HUES6 (cell line): ENCODE results near the gene COL15A1.

Experiments used
- H3K27ac ChIP-seq: 2 replicates; pipeline ENCODE4 v1.7.0; 2013; ENCODE audit warnings: low read depth, mild to moderate bottlenecking, low read length, inconsistent platforms
- H3K27me3 ChIP-seq: 2 replicates; pipeline ENCODE4 v1.6.1; 2013; ENCODE audit warnings: low read length; ENCODE audit not compliant: control insufficient read depth, insufficient read depth
- H3K36me3 ChIP-seq: 2 replicates; pipeline ENCODE4 v1.6.1; 2013; ENCODE audit warnings: low read length; ENCODE audit not compliant: control insufficient read depth, insufficient read depth
- H3K4me1 ChIP-seq: 2 replicates; pipeline ENCODE4 v1.6.1; 2013; ENCODE audit warnings: low read length; ENCODE audit not compliant: control insufficient read depth, insufficient read depth
- H3K4me3 ChIP-seq: 2 replicates; pipeline ENCODE4 v1.5.1; 2013; ENCODE audit warnings: low read depth, low read length
- H3K9ac ChIP-seq: one replicate; pipeline ENCODE4 v1.6.1; 2013; ENCODE audit warnings: mild to moderate bottlenecking, low read length
- H3K9me3 ChIP-seq: 2 replicates; pipeline ENCODE4 v1.6.1; 2013; ENCODE audit warnings: low read depth, low read length; ENCODE audit not compliant: control insufficient read depth, insufficient read depth

COL15A1 gene

DNA sequence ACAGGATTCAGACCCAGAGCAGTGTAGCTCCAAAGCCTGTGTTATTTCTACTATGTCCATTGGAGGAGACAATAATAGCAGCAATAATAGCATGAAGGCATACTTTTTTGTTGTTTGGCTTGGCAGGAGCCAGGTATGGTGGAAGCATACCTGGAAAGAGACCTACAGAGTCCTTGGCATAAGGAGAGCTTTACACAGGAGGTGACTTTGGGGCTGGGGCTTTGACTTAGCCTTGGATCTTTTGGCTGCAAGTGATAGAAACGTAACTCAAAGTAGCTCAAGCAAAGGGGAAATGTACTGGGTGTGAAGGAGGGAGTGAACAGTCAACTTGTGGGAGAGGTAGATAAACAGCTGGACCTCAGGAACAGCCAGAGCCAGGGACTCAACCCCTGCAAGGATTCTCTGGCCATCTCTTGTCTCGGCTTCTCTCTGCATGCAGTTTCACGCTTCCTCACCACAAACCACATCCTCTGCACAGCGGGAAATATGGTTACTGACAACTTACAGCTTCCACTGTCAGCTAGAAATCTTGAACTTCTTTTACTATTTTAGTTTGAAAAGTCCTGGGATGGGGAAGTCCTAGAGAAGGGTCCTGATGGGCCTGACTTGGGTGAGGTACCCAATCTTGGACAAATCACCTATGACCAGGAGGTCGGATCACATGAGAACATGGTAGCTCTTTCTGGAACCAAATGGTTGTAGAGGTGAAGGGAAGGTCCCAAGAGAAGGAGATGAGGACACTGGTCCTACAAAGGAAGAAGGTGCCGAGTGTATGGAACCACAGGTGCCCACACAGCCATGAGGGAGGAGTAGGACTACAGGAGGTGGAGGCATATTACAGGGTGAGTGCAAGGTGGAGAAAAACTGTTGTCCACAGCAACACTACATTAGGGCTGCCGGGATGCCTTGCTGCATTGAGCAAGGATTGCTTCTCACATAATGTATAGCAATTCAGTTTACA lies 114.2 kb downstream of the COL15A1 start:
- no peaks in the 10 kb centered on the region for H3K4me1 ChIP-seq
- no peaks in the 10 kb centered on the region for H3K27me3 ChIP-seq
- no peaks in the 10 kb centered on the region for H3K36me3 ChIP-seq
- no peak overlapping the region for H3K27ac ChIP-seq
- no peaks in the 10 kb centered on the region for H3K9me3 ChIP-seq
- H3K4me3 ChIP-seq, result no peak overlapping the region
- H3K9ac ChIP-seq, result no peak overlapping the region

DNA sequence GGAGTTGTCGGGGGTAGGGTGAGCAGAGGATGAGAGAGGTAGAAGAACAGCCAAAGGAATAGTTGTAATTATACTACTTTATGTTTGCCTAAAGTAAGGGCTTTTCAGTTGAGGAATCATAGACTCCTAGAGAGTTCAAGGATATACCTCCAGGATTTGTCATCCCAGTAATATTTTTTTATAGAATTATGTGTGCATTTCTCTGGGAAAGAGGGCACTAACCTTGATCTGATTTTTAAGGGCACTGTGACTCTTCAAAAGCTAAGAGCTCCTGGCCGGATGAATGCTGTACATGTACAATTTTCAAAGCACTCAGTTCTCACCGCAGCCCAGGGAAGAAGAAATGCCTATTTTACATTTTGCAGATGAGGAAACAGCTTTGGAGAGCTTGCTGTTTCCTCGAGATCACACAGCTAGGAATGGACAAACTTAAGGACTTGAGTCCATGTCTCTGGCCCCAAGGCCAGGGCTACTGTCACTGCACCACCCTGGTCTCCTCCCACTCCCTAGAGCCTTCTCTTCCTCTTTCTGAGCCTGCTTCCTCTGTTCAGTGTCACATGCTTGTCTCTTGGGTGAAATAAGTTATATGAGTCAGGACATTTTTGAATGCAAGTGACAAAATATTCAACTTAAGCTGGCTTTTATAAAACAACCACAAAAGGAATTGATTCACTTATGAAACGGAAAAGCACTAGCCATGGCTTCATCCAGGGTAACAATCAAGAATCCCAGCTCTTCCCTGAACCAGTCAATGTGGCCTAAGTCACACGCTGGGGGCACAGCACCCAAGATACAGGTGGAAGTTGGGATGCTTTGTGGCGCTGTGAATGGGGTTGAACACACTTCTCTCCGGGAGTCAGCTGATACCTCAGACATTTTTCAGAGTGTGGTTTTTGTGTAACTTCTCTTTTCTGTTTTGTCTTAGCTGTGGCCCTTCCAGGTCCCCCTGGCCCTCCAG lies 115.5 kb downstream of the COL15A1 start:
- Histone ChIP-seq H3K27ac (no peak overlapping the region), H3K36me3 (no peaks in the 10 kb centered on the region), H3K9me3 (no peaks in the 10 kb centered on the region), H3K4me3 (no peak overlapping the region), H3K4me1 (no peaks in the 10 kb centered on the region), H3K27me3 (no peaks in the 10 kb centered on the region), H3K9ac (no peak overlapping the region)

DNA sequence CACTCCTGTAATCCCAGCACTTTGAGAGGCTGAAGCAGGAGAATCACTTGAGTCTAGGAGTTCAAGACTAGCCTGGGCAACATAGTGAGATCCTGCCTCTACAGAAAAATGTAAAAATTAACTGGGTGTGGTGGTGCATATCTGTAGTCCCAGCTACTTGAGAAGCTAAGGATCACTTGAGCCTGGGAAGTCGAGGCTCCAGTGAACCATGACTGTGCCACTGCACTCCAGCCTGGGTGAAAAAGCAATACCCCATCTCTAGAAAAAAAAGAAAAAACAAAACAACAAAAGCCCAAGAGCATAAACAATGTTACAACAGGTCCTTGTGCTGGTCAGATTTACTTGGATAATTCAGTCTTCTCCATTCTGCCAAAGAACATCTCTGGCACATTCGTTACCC lies 116.9 kb downstream of the COL15A1 start:
- Histone ChIP-seq H3K36me3 (no peaks in the 10 kb centered on the region), H3K4me3 (no peak overlapping the region), H3K9ac (no peak overlapping the region), H3K27ac (no peak overlapping the region), H3K9me3 (no peaks in the 10 kb centered on the region), H3K27me3 (no peaks in the 10 kb centered on the region), H3K4me1 (no peaks in the 10 kb centered on the region)

DNA sequence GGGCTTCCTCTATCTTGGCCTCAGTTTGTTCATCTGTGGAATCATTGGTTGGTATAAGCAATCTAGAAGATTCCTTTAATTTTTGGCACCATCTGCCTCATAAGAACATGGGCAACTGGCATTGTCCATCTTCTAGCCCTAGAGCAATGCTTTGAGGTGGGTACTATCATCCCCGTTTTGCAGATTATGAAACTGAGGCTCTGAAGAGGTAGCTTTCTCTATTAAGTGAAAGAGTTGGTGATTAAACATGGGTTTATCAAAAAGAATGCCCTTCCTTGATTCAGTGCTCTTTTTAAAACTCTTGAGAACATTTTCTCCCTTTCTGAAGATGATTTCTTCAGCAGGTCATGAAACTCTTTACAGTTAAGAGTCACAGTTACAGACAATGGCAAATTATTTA lies 118.8 kb downstream of the COL15A1 start:
- Histone ChIP-seq H3K9me3 (no peaks in the 10 kb centered on the region), H3K27ac (no peak overlapping the region), H3K36me3 (no peaks in the 10 kb centered on the region), H3K27me3 (no peaks in the 10 kb centered on the region), H3K4me3 (no peak overlapping the region), H3K9ac (no peak overlapping the region), H3K4me1 (no peaks in the 10 kb centered on the region)

DNA sequence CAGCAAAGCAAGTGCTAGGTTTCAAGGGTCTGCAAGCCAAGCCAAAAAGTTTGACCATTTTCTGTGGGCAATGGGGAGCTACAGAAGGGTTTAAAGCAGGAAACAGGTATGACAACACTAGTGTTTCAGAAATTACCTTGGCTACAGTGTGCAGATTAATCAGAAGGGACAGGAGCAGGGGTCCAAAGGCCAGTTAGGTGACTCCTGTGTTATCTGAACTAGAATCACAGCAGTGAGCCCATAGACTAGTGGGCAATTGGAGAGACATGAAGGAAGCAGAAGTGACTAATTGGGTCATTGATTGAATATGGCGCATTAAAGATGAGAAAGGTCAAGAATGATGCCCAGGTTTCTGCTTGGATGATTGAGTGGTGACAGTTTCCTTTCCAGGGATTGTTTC lies 119.8 kb downstream of the COL15A1 start:
- no peaks in the 10 kb centered on the region for H3K27me3 ChIP-seq
- H3K36me3 ChIP-seq, result no peaks in the 10 kb centered on the region
- H3K9me3 ChIP-seq, result no peaks in the 10 kb centered on the region
- no peaks in the 10 kb centered on the region for H3K4me1 ChIP-seq
- no peak overlapping the region for H3K27ac ChIP-seq
- H3K9ac ChIP-seq, result no peak overlapping the region
- H3K4me3 ChIP-seq, result no peak overlapping the region

DNA sequence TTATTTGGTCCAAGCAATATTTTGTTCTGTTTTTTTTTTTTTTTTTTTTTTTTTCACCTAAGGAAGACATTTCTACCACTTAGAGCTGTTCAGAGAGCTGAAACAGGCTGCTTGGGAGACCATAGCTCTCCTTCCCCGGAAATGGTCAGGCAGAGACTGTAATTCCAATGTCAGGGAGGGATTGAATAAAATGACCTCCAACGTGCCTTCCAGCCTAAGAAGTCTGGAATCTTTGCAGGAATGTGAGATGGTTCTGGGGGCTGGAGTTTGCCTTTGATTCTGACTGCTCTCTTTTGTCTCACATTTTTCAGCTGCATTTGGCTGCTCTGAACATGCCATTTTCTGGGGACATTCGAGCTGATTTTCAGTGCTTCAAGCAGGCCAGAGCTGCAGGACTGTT lies 122.9 kb downstream of the COL15A1 start:
- Histone ChIP-seq H3K36me3 (no peaks in the 10 kb centered on the region), H3K4me1 (no peaks in the 10 kb centered on the region), H3K4me3 (no peak overlapping the region), H3K27ac (no peak overlapping the region), H3K9me3 (no peaks in the 10 kb centered on the region), H3K27me3 (no peaks in the 10 kb centered on the region), H3K9ac (no peak overlapping the region)

DNA sequence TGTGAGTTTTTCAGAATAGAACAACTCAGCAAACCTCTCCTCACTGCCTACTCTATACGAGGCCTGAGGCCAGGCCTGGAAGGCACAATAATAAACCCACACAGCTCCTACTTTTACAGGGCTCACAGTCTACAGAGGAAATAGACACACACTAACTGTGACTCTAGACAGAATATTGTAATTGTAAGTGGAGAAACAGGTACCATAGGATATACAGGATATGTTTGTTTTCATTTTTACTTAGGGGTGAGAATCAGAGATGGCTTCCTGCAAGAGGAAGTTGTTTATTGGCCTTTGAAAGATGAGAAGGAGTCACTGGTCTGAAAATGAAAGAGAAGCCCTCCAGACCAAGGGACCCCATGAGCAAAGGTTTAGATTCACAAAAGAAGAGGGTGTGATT lies 125.4 kb downstream of the COL15A1 start:
- no peak overlapping the region for H3K27ac ChIP-seq
- H3K9me3 ChIP-seq, result no peaks in the 10 kb centered on the region
- no peaks in the 10 kb centered on the region for H3K27me3 ChIP-seq
- H3K9ac ChIP-seq, result no peak overlapping the region
- H3K36me3 ChIP-seq, result no peaks in the 10 kb centered on the region
- no peaks in the 10 kb centered on the region for H3K4me1 ChIP-seq
- no peak overlapping the region for H3K4me3 ChIP-seq

DNA sequence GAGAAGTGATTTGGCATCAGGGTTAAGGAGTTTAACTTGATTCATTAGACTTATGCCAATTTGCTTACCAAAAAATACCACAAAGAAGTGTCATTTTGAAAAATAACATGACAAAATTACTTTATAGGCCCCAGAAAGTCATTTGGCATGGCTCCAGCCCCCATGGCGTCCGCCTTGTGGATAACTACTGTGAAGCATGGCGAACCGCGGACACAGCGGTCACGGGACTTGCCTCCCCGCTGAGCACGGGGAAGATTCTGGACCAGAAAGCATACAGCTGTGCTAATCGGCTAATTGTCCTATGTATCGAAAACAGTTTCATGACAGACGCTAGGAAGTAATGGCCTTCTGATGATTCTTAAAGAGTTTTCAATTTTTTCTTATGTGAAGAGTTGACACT lies 125.8 kb downstream of the COL15A1 start:
- no peak overlapping the region for H3K9ac ChIP-seq
- H3K4me1 ChIP-seq, result no peaks in the 10 kb centered on the region
- no peaks in the 10 kb centered on the region for H3K36me3 ChIP-seq
- H3K4me3 ChIP-seq, result no peak overlapping the region
- no peaks in the 10 kb centered on the region for H3K9me3 ChIP-seq
- H3K27ac ChIP-seq, result no peak overlapping the region
- H3K27me3 ChIP-seq, result no peaks in the 10 kb centered on the region

DNA sequence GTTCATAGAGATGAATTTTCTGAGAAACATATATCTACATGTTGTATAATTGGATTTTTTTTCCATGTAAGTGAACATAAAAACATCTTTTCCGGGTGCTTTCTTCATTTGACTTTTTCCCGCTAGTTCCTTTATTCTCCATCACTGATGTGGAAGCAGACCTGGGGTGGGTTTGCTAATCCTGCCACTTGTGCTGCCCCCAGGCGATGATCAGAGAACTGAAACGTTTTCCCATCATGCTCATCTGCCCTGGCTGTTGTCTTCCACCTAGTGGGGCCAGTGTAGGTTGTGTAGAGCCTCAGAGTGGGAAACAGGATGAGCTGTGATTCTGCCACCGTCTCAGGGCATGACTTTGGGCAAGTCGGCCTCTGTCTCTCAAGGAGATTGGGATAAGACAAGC lies 127.0 kb downstream of the COL15A1 start:
- Histone ChIP-seq H3K27ac (no peak overlapping the region), H3K9ac (no peak overlapping the region)

DNA sequence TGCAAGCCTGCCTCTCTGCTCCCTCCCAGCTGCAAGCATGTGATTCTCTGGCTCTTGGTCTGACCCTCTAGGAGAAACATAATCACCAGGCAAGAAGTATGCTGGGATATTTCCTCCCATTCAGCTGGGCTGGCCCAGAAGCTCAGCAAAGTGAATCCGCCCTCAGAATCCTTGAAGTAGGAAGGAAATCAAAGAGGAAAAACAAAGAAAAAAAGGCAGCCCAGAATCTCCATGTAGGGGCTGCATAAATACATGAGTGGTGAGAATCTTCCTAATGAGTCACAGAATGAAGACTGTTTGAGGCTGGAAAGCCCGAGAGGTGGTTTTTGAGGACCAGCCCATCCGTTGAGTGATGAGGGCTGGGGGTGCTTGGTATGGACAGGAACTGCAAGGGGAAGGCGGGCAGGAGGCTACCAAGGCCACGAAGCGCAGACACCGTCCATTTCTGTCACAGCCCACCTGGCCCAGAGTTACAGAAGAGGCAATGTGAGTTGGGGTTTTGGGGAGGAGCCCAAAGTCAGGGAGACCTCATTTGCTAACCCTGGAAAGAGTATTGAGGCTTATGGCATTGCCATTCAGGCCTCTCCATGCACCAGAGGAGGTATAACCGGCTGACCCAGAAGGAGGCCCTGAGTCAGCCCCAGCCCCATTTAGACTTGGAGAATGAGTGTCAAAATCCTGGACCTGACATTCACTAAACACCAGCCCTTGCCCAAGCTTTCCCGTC lies 127.8 kb downstream of the COL15A1 start:
- Histone ChIP-seq H3K4me1 (no peaks in the 10 kb centered on the region; the same call in 1 of the 2 replicates), H3K9me3 (no peaks in the 10 kb centered on the region), H3K36me3 (no peaks in the 10 kb centered on the region), H3K4me3 (no peak overlapping the region), H3K27me3 (no peaks in the 10 kb centered on the region), H3K27ac (no peak overlapping the region), H3K9ac (no peak overlapping the region)

More for the DNA sequence above, 127.0 kb downstream of the COL15A1 start:
- Histone ChIP-seq H3K4me3 (no peak overlapping the region), H3K9me3 (no peaks in the 10 kb centered on the region), H3K27me3 (no peaks in the 10 kb centered on the region), H3K4me1 (no peaks in the 10 kb centered on the region; the same call in 1 of the 2 replicates), H3K36me3 (no peaks in the 10 kb centered on the region)
